GM10248 (cell line): ENCODE results near the gene CNP.

Experiments used
- CTCF ChIA-PET: fragments of 300-600 bp; sonication (Branson Sonifier 250); formaldehyde crosslinking; extraction: SDS; loops from one replicate; lab custom pipeline; 2021; ENCODE audit warnings: antibody characterized with exemption; lab: Yijun Ruan, JAX
- POLR2A ChIA-PET: fragments of 350-650 bp; sonication (Branson Sonifier 250); formaldehyde crosslinking; extraction: SDS; loops from one replicate; lab custom pipeline; 2020; ENCODE audit warnings: antibody characterized with exemption; lab: Yijun Ruan, JAX
- DNase-seq: peaks from one replicate; pipeline ENCODE4 v3.0.0; 2012; ENCODE audit errors: extremely low spot score
- TF ChIP-seq, protein P1 (sequence below): IDR thresholded peaks from 2 replicates; pipeline ENCODE4 v1.5.1; 2012; ENCODE audit warnings: mild to moderate bottlenecking, low read depth; ENCODE audit errors: extremely low read depth, missing control alignments, control extremely low read depth

CNP gene

DNA sequence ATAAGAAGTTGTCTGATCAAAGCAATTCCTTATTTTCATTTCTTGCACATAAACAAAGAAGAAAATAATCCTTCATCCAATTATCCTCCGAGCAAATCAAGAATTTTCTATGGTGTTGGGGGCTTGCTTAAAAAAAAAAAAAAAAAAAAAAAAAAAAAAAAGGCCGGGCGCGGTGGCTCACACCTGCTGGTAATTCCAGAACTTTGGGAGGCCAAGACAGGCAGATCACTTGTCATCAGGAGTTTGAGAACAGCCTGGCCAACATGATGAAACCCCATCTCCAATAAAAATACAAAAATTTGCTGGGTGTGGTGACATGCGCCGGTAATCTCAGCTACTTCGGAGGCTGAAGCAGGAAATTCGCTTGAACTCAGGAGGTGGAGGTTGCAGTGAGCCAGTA, 19.3 kb downstream of the CNP start:
- TF ChIP-seq, protein P1, sequence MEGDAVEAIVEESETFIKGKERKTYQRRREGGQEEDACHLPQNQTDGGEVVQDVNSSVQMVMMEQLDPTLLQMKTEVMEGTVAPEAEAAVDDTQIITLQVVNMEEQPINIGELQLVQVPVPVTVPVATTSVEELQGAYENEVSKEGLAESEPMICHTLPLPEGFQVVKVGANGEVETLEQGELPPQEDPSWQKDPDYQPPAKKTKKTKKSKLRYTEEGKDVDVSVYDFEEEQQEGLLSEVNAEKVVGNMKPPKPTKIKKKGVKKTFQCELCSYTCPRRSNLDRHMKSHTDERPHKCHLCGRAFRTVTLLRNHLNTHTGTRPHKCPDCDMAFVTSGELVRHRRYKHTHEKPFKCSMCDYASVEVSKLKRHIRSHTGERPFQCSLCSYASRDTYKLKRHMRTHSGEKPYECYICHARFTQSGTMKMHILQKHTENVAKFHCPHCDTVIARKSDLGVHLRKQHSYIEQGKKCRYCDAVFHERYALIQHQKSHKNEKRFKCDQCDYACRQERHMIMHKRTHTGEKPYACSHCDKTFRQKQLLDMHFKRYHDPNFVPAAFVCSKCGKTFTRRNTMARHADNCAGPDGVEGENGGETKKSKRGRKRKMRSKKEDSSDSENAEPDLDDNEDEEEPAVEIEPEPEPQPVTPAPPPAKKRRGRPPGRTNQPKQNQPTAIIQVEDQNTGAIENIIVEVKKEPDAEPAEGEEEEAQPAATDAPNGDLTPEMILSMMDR = no peak
- CTCF ChIA-PET = interaction anchor here (1.0 to 1.8 kb wide), 3 partner anchors 20 to 32 kb away, joined by 3 to 4 read pairs (median 3); no protein-coding TSS in a partner anchor
- DNase-seq = no peak
- POLR2A ChIA-PET = interaction anchor here (0.6 kb wide), 1 partner anchor 123 kb away, joined by 3 read pairs; no protein-coding TSS in a partner anchor

DNA sequence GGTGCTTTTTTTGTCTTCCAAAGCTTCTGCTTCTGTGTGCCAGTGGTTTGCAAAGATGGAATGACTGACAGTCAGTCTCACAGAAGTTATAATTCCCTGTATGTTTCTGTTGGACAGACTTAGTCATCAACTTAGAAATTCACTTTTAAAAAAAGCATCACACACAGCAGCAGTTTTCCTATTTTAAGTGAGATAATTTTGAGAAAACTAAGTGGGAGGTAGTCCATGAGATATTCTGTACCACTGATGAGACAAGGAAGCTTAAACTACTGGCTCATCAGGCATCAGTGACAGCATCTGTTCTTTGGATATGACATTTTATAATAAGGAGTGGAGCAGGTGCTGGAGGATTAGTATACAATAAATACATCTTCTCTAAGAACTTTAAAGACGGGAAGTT, 20.0 kb downstream of the CNP start:
- no peak for DNase-seq
- ChIA-PET CTCF (no interaction called here), POLR2A (no interaction called here)
- TF ChIP-seq, protein P1 = no peak

DNA sequence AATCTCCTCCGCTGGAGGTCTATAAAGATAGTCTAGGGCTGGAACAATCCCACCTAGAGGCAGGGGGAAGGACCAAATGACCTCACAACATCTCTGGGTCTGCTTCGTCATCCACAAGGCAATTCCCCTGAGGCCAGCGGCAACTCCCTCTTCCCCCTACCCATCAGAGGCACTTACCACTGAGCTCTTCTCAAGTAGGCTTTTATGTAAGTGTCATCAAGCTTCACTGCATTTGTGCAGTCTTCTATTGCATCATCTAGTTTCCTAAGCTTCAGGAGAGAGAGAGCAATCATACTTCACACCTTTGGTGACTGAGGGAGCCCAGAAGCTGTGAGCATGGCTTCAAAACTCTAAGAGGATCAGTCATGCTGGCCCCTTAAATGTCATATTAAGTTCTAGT, 21.0 kb downstream of the CNP start:
- no peak for DNase-seq
- POLR2A ChIA-PET = no interaction called here
- TF ChIP-seq, protein P1 = no peak
- CTCF ChIA-PET = interaction anchor here (1.0 to 2.2 kb wide), 3 partner anchors 11 to 32 kb away, joined by 3 to 9 read pairs (median 4); partner anchors contain the start of gene NKIRAS2

DNA sequence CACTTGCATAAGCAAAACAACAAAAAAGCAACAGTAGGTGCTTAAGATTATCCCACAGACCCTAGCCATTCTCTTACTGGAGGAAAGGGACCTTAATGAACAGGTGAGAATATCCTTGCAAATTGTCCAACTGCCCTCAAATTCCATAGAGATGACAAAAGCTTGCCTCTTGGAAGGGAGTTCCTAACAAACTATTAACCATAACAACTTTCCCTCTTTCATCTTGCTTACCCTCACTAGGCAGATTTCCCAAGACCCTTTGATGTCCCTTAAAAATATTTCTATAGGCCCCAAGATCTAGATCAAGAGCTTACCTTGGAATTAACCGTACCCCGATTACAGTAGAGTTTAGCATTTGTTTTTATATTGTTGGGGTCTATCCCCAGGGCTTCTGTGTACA, 21.8 kb downstream of the CNP start:
- TF ChIP-seq, protein P1 = no peak
- ChIA-PET CTCF (interaction anchor here (0.7 to 2.2 kb wide), 5 partner anchors 11 to 128 kb away, joined by 3 to 9 read pairs (median 3); partner anchors contain the start of gene NKIRAS2), POLR2A (no interaction called here)
- no peak for DNase-seq

DNA sequence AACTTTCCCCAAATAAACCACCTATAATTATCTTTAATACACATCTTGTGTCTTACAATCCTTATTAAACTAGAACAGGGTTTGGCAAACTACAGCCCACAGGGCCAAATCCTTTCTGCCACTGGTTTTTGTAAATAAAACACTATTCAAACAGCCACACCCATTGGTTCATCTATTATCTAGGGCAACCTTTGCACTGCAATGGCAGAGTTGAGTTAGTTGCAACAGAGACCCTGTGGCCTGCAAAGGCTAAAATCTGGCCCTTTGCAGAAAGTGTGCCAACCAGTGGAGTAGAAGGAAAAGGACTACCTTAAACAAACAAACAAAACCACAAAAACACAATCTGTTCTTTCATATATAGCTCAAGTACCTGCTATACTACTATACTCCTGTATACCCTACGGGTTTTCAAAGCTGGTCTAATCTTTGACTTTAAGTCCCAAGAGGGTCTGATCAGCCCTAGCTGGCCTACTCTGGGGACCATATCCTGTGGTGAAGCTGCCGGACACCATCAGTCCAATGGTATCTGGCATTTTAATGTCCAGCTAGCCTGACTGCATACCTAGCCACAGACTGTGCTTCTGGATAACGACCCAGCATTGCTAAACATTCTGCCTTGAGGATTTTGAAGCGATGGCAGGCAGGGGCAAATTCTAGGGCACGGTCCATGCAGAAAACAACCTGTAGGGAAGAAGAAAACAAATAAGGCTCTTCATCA, 23.3 kb downstream of the CNP start:
- TF ChIP-seq, protein P1 = no peak
- CTCF ChIA-PET = interaction anchor here (0.9 to 1.7 kb wide), 5 partner anchors 8 to 189 kb away, joined by 3 to 6 read pairs (median 4); partner anchors contain the start of gene NKIRAS2

DNA sequence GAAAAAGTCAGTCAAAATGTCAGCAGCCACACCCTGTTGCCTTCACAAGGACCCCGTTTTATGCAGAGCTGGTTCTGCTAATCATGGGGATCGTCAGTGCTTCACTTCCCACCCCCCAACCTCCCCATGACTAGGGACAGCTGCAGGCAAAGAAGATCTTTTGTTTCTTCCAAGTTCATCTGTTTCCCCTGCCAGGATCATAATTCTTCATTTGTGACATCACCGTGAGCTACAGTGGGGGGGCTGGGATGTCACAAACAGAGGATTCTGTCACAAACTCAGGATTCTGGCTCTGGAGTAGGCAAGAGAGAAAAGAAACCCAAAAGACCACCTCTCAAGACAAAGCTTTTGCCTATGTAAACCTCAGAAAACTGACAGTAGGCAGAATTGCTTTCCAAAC, 26.0 kb downstream of the CNP start:
- TF ChIP-seq, protein P1 = no peak
- ChIA-PET POLR2A (no interaction called here), CTCF (interaction anchor here (1.1 to 2.2 kb wide), 2 partner anchors 10 kb away, joined by 4 to 7 read pairs; no protein-coding TSS in a partner anchor)
- no peak for DNase-seq

More for the DNA sequence above, 23.3 kb downstream of the CNP start:
- POLR2A ChIA-PET = no interaction called here
- no peak for DNase-seq
